HG03439 (cell line): ENCODE results near the gene MKRN1.
"Not testable (repeated sequence)": the region's sequence is repeated elsewhere in the genome, so short reads cannot be mapped to it uniquely, and the experiment has no call there.

Experiments
- ATAC-seq: cut with Tn5 transposase; IDR thresholded peaks from one replicate; pipeline ENCODE4 v1.9.1; 2021; ENCODE audit warnings: mild to moderate bottlenecking, moderate library complexity; ENCODE audit not compliant: unreplicated experiment

Gene MKRN1

GRCh38 chr7:140485500-140486265 lies 6.4 kb upstream of the MKRN1 start:
- ATAC-seq = no peak

DNA sequence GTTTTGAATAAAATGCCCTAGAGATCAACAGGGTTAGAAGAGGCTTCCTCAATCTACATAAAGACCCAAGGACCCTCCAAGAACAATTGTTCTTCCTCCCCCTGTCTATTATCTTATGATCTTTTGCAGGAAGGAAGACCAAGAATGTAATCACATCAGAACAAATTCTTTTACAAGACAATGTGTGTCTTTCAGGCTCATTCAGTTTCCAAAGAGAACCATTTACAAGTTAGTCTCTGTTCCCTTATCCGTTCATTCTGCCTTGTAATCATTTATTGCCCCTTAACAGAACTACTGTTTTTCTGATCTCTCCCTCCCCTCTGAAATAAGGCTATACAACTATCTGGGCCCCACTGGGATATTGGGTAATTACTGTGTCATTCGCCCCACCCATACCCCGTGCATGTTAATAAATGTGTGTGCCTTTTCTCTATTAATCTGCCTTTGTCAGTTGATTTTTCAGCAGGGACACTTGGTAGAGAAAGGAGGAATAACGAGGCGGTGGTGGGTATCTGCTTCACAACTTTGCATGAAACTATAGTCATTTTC lies 5.7 kb upstream of the MKRN1 start:
- ATAC-seq = no peak

DNA sequence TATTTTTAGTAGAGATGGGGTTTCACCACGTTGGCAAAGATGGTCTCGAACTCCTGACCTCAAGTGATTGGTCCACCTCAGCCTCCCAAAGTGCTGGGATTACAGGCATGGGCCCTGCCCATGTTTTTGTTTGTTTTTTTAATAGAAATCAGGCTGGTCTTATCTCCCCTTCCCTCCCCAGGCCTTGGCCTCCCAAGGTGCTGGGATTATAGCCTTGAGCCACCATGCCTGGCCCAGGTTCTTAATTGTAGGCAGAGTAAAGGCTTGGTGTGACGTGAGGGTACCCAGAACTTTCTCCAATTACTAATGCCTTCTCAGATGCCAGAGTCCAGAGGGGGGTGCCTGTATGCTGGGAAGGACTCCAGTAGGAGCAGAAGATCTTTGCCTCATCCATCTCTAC lies 5.2 kb upstream of the MKRN1 start:
- ATAC-seq = no peak

- ATAC-seq = no peak
Observed at GRCh38 chr7:140479739-140480084, 407 bp upstream of the MKRN1 start.

GRCh38 chr7:140478246-140479061 lies 851 bp downstream of the MKRN1 start:
- peak; percentile 18 for ATAC-seq

DNA sequence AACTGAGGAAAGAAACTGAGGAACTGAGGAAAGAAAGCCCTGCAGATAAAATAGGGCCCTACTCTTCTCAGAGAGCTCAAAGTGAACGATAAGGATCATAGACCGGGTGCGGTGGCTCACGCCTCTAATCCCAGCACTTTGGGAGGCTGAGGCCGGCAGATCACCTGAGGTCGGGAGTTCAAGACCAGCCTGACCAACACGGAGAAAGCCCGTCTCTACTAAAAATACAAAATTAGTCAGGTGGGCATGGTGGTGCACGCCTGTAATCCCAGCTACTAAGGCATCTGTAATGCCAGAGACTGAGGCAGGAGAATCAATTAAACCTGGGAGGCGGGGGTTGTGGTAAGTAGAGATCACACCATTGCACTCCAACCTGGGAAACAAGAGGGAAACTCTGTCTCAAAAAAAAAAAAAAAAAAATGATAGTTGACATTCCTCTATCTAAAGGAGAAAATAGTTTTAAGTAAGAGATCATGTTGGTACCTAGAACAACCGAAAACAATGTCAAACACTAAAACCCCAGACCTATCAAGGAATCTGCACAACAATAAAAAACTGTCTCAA lies 2.5 kb downstream of the MKRN1 start:
- no peak for ATAC-seq

DNA sequence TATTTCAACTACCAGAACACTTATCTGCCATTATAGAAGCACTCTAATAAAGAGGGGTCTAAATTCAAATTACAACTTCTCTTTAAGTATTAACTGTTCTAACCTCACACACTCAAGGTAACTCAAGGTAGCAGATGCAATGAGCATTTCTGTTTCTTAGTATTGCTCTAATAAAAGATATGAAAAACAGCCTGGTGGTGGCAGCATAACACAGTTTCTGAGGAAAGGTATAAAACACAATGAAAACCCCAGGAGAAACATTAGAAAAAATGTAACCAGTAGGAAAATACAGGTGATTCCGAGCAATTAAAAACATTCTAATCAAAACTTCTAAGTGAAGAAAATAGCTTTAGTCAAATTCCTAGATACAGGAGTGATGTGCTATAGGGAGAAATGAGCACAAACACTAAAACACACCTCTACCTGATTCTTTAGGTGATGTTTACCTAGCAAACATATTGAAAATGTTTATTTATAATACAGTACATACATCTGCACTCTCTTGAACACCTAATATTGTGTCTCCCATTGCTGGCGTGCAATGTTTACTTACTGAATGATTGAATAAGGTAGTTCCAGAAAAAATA lies 3.5 kb downstream of the MKRN1 start:
- ATAC-seq = no peak

DNA sequence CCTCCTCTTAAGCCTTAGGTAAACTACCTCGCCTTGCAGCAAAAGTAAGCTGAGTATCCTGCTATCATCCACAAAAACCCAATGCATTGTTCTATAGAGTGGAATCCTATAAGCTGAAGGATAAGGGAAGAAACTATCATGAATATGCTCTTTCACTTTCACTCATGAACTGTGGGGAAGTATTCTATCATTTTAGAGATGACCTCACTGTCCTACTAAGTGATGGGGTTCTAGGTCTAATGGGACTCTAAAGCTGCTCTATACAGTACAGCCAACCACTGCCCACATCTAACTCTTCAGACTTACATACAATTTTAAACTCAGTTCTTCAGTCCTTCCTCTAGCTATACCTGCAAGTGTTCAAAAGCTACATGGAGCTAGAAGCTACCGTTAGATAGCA lies 16.2 kb downstream of the MKRN1 start:
- no peak for ATAC-seq

DNA sequence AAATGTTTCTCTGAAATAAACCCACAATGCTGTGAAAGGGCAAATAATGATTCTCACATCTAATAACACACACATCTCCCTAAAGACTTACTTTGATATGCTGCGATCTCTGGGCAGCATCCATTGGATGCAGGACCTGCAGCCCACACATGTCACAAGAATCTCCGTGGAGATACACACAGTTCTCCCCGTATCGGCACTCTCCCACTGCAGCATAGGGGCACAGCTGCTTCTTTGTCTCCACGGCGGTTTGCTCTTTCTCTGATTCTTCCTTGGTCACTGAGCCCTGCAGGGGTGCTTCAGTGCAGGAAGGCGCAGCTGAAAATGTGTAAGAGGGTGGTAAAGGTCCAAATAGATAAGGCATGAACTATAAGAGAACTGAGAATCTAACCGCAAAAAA lies 20.4 kb downstream of the MKRN1 start:
- no peak for ATAC-seq

DNA sequence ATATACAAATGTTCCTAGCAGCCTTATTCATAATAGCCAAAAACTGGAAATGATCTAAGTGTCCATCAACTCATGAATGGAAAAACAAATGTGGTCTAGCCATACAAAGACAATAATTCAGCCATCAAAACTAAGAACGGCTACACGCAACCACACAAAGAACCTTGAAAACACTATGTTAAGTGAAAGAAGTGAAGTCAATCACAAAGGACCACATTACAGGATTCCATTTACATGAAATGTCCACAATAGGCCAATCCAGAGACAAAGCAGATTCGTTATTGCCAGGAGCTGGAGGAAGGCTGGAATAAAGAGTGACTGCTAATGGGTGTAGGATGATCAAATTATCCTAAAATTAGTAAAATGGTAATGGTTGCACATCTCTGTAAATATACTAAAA lies 21.1 kb downstream of the MKRN1 start:
- ATAC-seq = no peak

- ATAC-seq = no peak
Observed at GRCh38 chr7:140456551-140457051, 22.7 kb downstream of the MKRN1 start.

GRCh38 chr7:140455743-140456142 lies 23.6 kb downstream of the MKRN1 start:
- no peak for ATAC-seq

GRCh38 chr7:140454657-140455015 lies 24.7 kb downstream of the MKRN1 start:
- no peak for ATAC-seq

DNA sequence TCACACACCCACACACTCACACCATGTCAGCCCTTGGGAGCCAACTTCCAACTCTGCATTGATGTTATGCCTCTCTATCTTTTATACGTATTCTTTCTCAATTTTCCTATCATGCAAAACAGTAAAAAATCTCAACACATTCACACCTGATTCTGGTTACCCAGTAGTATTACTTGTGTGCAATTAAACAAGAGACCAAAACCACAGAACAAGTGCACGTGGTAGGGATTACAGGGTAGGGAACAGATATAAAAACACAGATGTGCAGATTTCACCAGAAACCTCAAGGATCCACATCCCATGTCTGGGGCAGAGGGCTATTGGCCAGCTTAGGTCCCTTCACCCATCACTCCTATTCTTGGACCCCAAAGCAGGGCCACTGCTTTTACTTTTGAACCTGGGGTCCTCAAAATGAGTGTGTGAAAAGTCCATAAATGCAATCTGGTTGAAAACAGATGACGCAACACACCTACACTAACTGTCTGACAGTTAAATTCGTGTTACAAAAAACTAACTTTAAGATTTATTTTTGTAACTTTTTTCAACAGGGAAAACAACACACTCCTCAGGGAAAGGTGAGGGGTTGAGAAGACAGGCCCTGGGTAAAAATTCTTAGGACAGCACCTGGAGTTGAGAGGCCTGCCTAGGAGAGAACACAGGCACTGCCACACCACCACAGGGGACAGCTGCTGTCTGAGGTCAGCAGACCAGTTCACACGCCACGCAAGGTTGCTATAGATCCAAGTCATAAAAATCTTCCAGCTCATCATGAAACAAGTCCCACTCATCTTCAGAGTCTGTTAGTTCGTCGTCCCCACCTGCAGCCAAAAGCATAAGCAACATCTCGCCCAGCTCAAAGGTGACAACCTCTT lies 25.3 kb downstream of the MKRN1 start:
- ATAC-seq = not testable (repeated sequence)

DNA sequence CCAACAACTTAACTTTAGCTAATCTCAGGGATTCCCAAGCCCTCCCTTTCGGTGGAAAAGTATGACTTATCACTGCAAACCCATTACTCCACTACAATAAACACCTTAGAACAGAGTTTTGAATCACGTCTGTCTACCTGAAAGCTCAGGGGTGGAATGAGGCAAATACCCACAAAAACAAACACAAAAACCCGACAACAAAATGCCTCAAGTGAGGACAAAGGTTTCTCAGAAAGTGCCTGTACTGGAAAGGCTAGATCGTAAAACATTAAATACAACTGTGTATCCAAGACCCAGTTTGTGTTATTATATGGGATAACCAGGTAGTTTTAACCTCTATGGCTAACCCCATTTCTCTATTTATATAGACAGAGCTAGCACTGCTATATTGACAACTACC lies 26.0 kb downstream of the MKRN1 start:
- ATAC-seq = no peak

- no peak for ATAC-seq
Observed at GRCh38 chr7:140451716-140452115, 27.6 kb downstream of the MKRN1 start.

- ATAC-seq = no peak
Observed at GRCh38 chr7:140448781-140449480, 30.4 kb downstream of the MKRN1 start.

- no peak for ATAC-seq
Observed at GRCh38 chr7:140447841-140448240, 31.5 kb downstream of the MKRN1 start.

DNA sequence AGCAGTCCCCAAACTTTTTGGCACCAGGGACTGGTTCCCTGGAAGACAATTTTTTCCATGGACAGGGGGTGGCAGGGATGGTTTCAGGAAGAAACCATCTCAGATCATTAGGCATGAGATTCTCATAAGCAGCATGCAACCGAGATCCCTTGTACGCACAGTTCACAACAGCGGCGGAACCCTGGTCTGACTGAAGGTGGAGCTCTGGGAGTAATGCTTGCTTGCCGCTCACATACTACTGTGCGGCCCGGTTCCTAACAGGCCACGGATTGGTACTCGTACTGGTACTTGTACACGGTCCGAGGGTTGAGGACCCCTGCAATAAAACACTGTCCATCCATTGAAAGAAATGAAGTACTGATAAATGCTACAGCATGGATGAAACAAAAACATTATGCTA lies 32.8 kb downstream of the MKRN1 start:
- no peak for ATAC-seq

- ATAC-seq = no peak
Observed at GRCh38 chr7:140441519-140441918, 37.8 kb downstream of the MKRN1 start.
